GM23248 (cell line): Measurements from ENCODE around the gene MPRIP.

ENCODE experiments used
- EZH2 ChIP-seq: fragments of 200-600 bp; sonication (generic); IDR thresholded peaks from 2 replicates; pipeline ENCODE4 v1.6.1; 2018; ENCODE audit warnings: antibody characterized with exemption, mild to moderate bottlenecking; ENCODE audit not compliant: insufficient read depth, poor library complexity, severe bottlenecking
- EZH2phosphoT487 ChIP-seq: fragments of 200-600 bp; sonication (generic); IDR thresholded peaks from 2 replicates; pipeline ENCODE4 v1.6.1; 2018; ENCODE audit warnings: antibody characterized with exemption, moderate library complexity, mild to moderate bottlenecking, low read depth; ENCODE audit not compliant: insufficient read depth

DNA sequence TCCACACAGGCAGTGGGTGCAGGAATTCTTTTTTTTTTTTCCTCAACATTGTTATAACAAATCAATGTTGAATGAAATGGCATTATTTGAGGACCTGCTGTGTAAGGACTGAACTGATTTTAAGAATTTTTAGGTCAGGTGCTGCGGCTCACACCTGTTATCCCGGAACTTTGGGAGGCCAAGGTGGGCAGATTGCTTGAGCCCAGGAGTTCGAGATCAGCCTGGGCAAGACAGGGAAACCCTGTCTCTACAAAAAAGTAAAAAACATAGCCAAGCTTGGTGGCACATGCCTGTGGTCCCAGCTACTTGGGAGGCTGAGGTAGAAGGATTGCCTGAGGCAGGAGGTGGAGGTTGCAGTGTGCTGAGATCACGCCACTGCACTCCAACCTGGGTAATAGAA is 12.4 kb downstream of the MPRIP start:
- no peak for TF ChIP-seq EZH2
- no peak for TF ChIP-seq EZH2phosphoT487
